Ovary (tissue), 9 donors: ENCODE measurements around the gene RNPEP. TPM values are rescaled to one million over a fixed set of nuclear protein-coding genes. Genes with fewer than 3 reads are reported as not detected.
"Not testable (repeated sequence)": the region's sequence is repeated elsewhere in the genome, so short reads cannot be mapped to it uniquely, and the experiment has no call there.

Experiments
- DNase-seq, 5 donors: peaks; one replicate each; pipeline ENCODE4 v3.0.0-alpha.2; 2019 to 2020
- H3K27ac ChIP-seq, 2 donors: fragments of 200-600 bp; one replicate each; pipeline versions ENCODE4 v1.5.1 to v1.8.0; 2019 to 2022
- H3K27me3 ChIP-seq: fragments of 200-600 bp; one replicate; pipeline ENCODE4 v1.8.0; 2022
- H3K36me3 ChIP-seq: fragments of 200-600 bp; sonication (generic); one replicate; pipeline ENCODE4 v1.5.1; 2019
- H3K4me1 ChIP-seq: one replicate; pipeline ENCODE4 v1.8.1; 2013; ENCODE audit warnings: mild to moderate bottlenecking, moderate library complexity; ENCODE audit not compliant: insufficient read depth
- H3K4me3 ChIP-seq: fragments of 200-600 bp; sonication (generic); one replicate; pipeline ENCODE4 v1.5.1; 2017
- H3K9me3 ChIP-seq, 2 donors: fragments of 200-600 bp in 1 of 2; sonication (generic) in 1 of 2; one replicate each; pipeline versions ENCODE4 v1.5.1 to v1.8.1; 2013 to 2019; ENCODE audit warnings: mild to moderate bottlenecking in 1 of 2, moderate library complexity in 1 of 2
- CTCF ChIP-seq, 3 donors: fragments of 450-650 bp in 2 of 3; fragments of 200-600 bp in 1 of 3; IDR thresholded peaks; one replicate each; pipeline versions ENCODE4 v1.5.1 to v1.8.0; 2016 to 2022; ENCODE audit warnings: antibody characterized with exemption in 3 of 3, mild to moderate bottlenecking in 1 of 3
- EP300 ChIP-seq: sonication (generic); formaldehyde crosslinking; IDR thresholded peaks from one replicate; pipeline ENCODE4 v1.6.1; 2017; ENCODE audit warnings: antibody characterized with exemption
- POLR2A ChIP-seq: fragments of 450-650 bp; IDR thresholded peaks from one replicate; pipeline ENCODE4 v1.6.1; 2017; ENCODE audit warnings: antibody characterized with exemption, mild to moderate bottlenecking, moderate library complexity
- WGBS, 3 donors: extraction: QIAGEN DNeasy Blood & Tissue Kit in 1 of 3; methylation state at CpG; one replicate each; pipeline versions ENCODE4 v1.1.5 to v1.1.7; 2013 to 2017; 5-methylcytosine and 5-hydroxymethylcytosine counted together
- intact Hi-C, 4 donors: fragments of 100-400 bp; cut with DNase I; formaldehyde crosslinking; loops; one replicate each; pipeline versions ENCODE4 v1.11.0 to v1.15.1; 2022 to 2023
- polyA plus RNA-seq, 2 donors: library from polyadenylated mRNA; stranded (reverse); fragments of 200-250 nt in 1 of 2; fragments of 350-450 nt in 1 of 2; fragmentation: Illumina TruSeq in 1 of 2; extraction: RNeasy Lipid Tissue Mini Kit (QIAGEN cat#74804) in 1 of 2; gene quantifications; one replicate each; pipeline ENCODE4 v1.2.3, GENCODE V29; 2013 to 2014
- total RNA-seq, 7 donors: library from RNA; depleted of rRNA in 2 of 7; stranded (reverse); fragments of >200 nt in 2 of 7; fragmentation: NEBNext Ultra II Directional in 3 of 7; extraction: Animal tissue kit (Norgen Biotek cat#: 25700) in 3 of 7; gene quantifications; one replicate each; pipeline versions ENCODE4 v1.1.0 to v1.2.4, GENCODE V29; 2016 to 2023
- donor health status: DM: no; HTN: no; CAD: no; lungs with moderate emphysema.
- donor health status: DM: no; HTN: no; CAD: no.
- donor health status: Bipolar disorder and iron deficiency.
- donor health status: DM: yes; HTN: yes; CAD: no.
- donor health status: DM: no; HTN: no; CAD: no.
- donor health status: DM: yes; HTN: yes; CAD: no.

The RNPEP gene
- total and polyA plus RNA-seq, 9 donors, result 32.4 to 76.2 (median 43.9) TPM

DNA sequence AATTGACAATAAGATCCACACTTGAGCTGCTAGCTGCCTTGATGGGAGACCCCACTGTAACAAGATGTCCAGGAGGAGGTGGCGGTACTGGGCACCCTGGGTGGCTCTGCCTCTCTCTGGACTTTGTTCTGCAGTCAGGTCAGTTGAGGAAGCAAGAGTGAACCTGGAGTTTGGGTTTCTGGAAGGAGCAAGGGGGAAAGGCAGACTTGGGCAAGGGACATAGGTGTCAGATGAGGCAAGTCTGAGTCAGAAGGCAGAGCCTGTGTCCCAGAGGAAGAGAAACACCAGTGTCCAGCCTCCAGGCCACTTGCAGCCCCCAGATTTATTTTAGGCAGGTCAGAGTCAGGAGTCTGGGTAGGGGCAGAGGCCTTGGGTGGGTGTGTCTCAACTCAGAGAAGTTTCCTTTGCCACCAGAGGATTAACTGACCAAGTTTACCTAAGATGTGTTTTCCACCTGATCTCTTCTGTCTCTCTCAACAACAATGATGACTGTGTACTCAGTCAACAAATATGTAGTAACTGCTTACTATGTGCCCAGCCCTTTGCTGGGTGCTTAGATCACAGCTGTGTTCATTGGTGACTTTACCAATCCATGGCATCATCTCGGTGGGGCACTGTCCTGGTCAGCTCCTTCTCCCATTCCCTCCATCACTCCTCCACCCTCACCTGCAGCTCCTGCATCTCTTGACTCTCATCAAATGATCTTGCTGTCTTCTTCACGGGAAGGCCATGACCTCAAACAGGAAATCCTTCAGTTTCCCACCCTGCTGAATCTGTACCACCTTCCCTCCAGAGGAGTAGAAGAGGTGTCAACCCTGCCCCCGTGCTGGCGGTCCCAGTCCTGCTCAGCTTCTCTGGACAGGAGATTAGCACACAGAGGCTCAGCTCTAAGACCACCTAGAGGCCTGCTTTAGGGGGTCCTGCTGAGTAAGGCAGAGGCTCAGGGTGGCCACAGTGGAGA lies 64.6 kb downstream of the RNPEP start:
- H3K27ac ChIP-seq, result no peak overlapping the region

DNA sequence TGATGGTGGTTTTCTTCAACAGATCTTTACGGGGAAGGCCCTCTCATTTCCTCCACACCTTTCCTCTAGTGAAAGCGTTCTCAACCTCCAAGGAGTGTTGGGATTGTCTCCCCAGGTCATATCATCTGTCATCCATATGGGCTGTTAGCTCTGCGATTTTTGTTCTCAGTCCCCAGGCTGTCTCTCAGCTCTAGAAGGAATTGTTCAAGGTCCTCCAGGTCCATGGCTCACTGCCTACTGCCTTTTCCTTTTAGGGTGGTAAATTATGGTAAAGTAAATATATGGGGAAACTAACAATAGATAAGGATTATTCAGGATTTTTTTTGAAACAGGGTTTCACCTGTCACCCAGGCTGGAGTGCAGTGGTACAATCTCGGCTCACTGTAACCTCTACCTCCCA lies 65.5 kb downstream of the RNPEP start:
- 87 to 90% (median 90%) methylated on average over 4 of the region's 4 CpGs for WGBS, 3 donors

More for the DNA sequence above, 64.6 kb downstream of the RNPEP start:
- no peak overlapping the region for H3K4me3 ChIP-seq
- no peaks in the 10 kb centered on the region for H3K9me3 ChIP-seq
- H3K27me3 ChIP-seq, result no peaks in the 10 kb centered on the region
- WGBS, 3 donors, result 80 to 84% (median 83%) methylated on average over 5 of the region's 5 CpGs
- intact Hi-C loops, result no loop called here
- no peaks in the 10 kb centered on the region for H3K36me3 ChIP-seq
- H3K4me1 ChIP-seq, result no peaks in the 10 kb centered on the region
- DNase-seq, result no peak
- no peak for TF ChIP-seq EP300
- no peak for TF ChIP-seq POLR2A
- TF ChIP-seq CTCF (IDR thresholded peaks at IDR 0.05), result no peak

DNA sequence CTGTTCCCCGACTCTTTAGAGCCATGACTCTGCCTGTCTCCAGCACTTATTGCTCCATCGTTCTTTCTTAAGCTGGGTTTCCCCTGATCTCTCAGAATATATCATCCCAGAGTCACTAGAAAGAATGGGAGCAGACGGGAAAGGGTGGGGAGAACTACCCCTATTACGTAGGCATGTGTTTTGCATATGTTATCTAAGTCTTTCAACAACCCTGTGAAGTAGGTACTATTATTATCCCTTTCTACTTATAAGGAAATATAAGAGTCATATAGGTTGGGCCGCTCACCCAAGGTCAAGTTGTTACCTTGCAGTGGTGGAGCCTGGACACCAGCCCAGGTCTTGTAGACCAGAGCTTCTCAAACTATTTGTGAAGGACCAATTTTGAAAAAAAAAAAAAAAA lies 66.7 kb downstream of the RNPEP start:
- intact Hi-C loops, result no loop called here
- no peaks in the 10 kb centered on the region for H3K4me1 ChIP-seq
- WGBS, 3 donors, result 36 to 48% (median 38%) methylated on average over 5 of the region's 5 CpGs
- TF ChIP-seq EP300, result no peak
- no peak for TF ChIP-seq POLR2A
- TF ChIP-seq CTCF (IDR thresholded peaks at IDR 0.05), result no peak
- no peaks in the 10 kb centered on the region for H3K9me3 ChIP-seq
- no peaks in the 10 kb centered on the region for H3K27me3 ChIP-seq
- no peak overlapping the region for H3K4me3 ChIP-seq
- DNase-seq, result no peak
- H3K27ac ChIP-seq, result no peak overlapping the region
- no peaks in the 10 kb centered on the region for H3K36me3 ChIP-seq

More for the DNA sequence above, 65.5 kb downstream of the RNPEP start:
- no peaks in the 10 kb centered on the region for H3K36me3 ChIP-seq
- DNase-seq, result no peak
- H3K9me3 ChIP-seq, result no peaks in the 10 kb centered on the region
- no peaks in the 10 kb centered on the region for H3K27me3 ChIP-seq
- no peak overlapping the region for H3K4me3 ChIP-seq
- intact Hi-C loops, result no loop called here
- H3K27ac ChIP-seq, result no peak overlapping the region
- no peaks in the 10 kb centered on the region for H3K4me1 ChIP-seq
- TF ChIP-seq CTCF (IDR thresholded peaks at IDR 0.05), result no peak
- TF ChIP-seq POLR2A, result no peak
- TF ChIP-seq EP300, result no peak

DNA sequence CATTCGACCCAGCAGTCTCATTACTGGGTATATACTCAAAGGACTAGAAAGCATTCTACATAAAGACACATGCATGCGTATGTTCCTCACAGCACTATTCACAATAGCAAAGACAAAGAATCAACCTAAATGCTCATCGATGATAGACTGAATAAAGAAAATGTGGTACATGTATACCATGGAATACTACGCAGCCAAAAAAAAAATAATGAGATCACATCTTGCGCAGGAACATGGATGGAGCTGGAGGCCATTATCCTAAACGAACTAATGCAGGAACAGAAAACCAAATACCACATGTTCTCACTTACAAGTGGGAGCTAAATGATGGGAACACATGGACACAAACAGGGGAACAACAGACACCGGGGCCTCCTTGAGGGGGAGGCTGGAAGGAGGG lies 71.6 kb downstream of the RNPEP start:
- intact Hi-C loops, result no loop called here
- H3K27ac ChIP-seq, result no peak overlapping the region
- no peak overlapping the region for H3K4me3 ChIP-seq
- TF ChIP-seq EP300, result no peak
- no peak for TF ChIP-seq POLR2A
- no peak for TF ChIP-seq CTCF (IDR thresholded peaks at IDR 0.05)
- WGBS, 3 donors, result 88 to 93% (median 91%) methylated on average over 7 of the region's 7 CpGs
- H3K9me3 ChIP-seq, result no peaks in the 10 kb centered on the region
- H3K4me1 ChIP-seq, result no peaks in the 10 kb centered on the region
- no peaks in the 10 kb centered on the region for H3K36me3 ChIP-seq
- DNase-seq, result no peak
- H3K27me3 ChIP-seq, result no peaks in the 10 kb centered on the region

DNA sequence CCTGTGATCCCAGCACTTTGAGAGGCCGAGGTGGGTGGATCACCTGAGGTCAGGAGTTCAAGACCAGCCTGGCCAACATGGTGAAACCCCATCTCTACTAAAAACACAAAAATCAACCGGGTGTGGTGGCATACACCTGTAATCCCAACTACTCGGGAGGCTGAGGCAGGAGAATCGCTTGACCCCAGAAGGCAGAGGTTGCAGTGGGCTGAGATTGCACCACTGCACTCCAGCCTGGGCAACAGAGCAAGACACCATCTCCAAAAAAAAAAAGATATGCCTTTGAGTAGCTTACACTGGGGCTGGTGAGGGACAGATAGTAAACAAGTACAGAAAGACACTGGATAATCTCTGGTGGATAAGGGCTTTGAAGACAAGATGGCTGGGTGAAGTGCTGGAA lies 72.2 kb downstream of the RNPEP start:
- H3K36me3 ChIP-seq, H3K4me1 ChIP-seq, H3K4me3 ChIP-seq, H3K9me3 ChIP-seq, intact Hi-C loops, DNase-seq, H3K27me3 ChIP-seq, H3K27ac ChIP-seq: not testable (repeated sequence)
- WGBS, 3 donors, result 80 to 84% (median 81%) methylated on average over 4 of the region's 4 CpGs
